GM18867 (cell line): ENCODE results near the gene MTMR4.
"Not testable (repeated sequence)": the region's sequence is repeated elsewhere in the genome, so short reads cannot be mapped to it uniquely, and the experiment has no call there.

ENCODE experiments used
- ATAC-seq: cut with Tn5 transposase; IDR thresholded peaks from one replicate; pipeline ENCODE4 v1.9.1; 2021; ENCODE audit warnings: mild to moderate bottlenecking, moderate library complexity; ENCODE audit not compliant: unreplicated experiment

MTMR4 gene

GRCh38 chr17:58513965-58514769 is at the start of gene MTMR4:
MTMR4 (minus strand) TSS chr17:58514638; CDS start chr17:58514407, 231 bp downstream.
- ATAC-seq: no peak

- no peak for ATAC-seq
Measured at GRCh38 chr17:58560511-58560910, 46.1 kb upstream of the MTMR4 start.

GRCh38 chr17:58557981-58558380 is 43.5 kb upstream of the MTMR4 start:
- ATAC-seq: no peak

GRCh38 chr17:58556833-58557250 is 42.4 kb upstream of the MTMR4 start:
- ATAC-seq: no peak

- not testable (repeated sequence) for ATAC-seq
Measured at GRCh38 chr17:58555109-58555508, 40.7 kb upstream of the MTMR4 start.

- peak; percentile 46 for ATAC-seq
Measured at GRCh38 chr17:58541249-58541648, 26.8 kb upstream of the MTMR4 start.

GRCh38 chr17:58539698-58540097 is 25.3 kb upstream of the MTMR4 start:
- no peak for ATAC-seq

- ATAC-seq: no peak
Measured at GRCh38 chr17:58538811-58539409, 24.5 kb upstream of the MTMR4 start.

- ATAC-seq: no peak
Measured at GRCh38 chr17:58537266-58537665, 22.8 kb upstream of the MTMR4 start.

GRCh38 chr17:58536542-58536941 is 22.1 kb upstream of the MTMR4 start:
- no peak for ATAC-seq

GRCh38 chr17:58535431-58535830 is 21.0 kb upstream of the MTMR4 start:
- no peak for ATAC-seq

GRCh38 chr17:58534901-58535421 is 20.5 kb upstream of the MTMR4 start:
- ATAC-seq: no peak

- ATAC-seq: no peak
Measured at GRCh38 chr17:58534331-58534730, 19.9 kb upstream of the MTMR4 start.

GRCh38 chr17:58533616-58534188 is 19.3 kb upstream of the MTMR4 start:
- no peak for ATAC-seq

- no peak for ATAC-seq
Measured at GRCh38 chr17:58532555-58532951, 18.1 kb upstream of the MTMR4 start.

- ATAC-seq: peak; percentile 72
Measured at GRCh38 chr17:58531661-58532554, 17.5 kb upstream of the MTMR4 start.

GRCh38 chr17:58531122-58531521 is 16.7 kb upstream of the MTMR4 start:
- no peak for ATAC-seq

GRCh38 chr17:58530655-58531054 is 16.2 kb upstream of the MTMR4 start:
- ATAC-seq: no peak

- ATAC-seq: no peak
Measured at GRCh38 chr17:58529275-58529674, 14.8 kb upstream of the MTMR4 start.

- no peak for ATAC-seq
Measured at GRCh38 chr17:58528443-58528842, 14.0 kb upstream of the MTMR4 start.

- no peak for ATAC-seq
Measured at GRCh38 chr17:58527949-58528348, 13.5 kb upstream of the MTMR4 start.
